ENCODE results near the gene PDE3B.

GRCh38 chr11:14637868-14638409 is 5.7 kb upstream of the PDE3B start:
- TF ChIP-seq PATZ1 (CRISPR knock-in tag; IDR thresholded peaks at IDR 0.05; ENCODE audit: borderline replicate concordance) = no peak
- TF ChIP-seq CSDC2 (CRISPR knock-in tag; IDR thresholded peaks at IDR 0.05) = no peak
- TF ChIP-seq ZNF70 (CRISPR knock-in tag; IDR thresholded peaks at IDR 0.05) = no peak
- no peak for TF ChIP-seq SNAI2 (CRISPR knock-in tag; IDR thresholded peaks at IDR 0.05)
- no peak for TF ChIP-seq TOX (CRISPR knock-in tag; IDR thresholded peaks at IDR 0.05; ENCODE audit: borderline replicate concordance)
- TF ChIP-seq ARNTL (CRISPR knock-in tag; IDR thresholded peaks at IDR 0.05; ENCODE audit: borderline replicate concordance, low read depth) = no peak
- TF ChIP-seq ZC3H10 (CRISPR knock-in tag; IDR thresholded peaks at IDR 0.05) = no peak
- TF ChIP-seq, protein P1, sequence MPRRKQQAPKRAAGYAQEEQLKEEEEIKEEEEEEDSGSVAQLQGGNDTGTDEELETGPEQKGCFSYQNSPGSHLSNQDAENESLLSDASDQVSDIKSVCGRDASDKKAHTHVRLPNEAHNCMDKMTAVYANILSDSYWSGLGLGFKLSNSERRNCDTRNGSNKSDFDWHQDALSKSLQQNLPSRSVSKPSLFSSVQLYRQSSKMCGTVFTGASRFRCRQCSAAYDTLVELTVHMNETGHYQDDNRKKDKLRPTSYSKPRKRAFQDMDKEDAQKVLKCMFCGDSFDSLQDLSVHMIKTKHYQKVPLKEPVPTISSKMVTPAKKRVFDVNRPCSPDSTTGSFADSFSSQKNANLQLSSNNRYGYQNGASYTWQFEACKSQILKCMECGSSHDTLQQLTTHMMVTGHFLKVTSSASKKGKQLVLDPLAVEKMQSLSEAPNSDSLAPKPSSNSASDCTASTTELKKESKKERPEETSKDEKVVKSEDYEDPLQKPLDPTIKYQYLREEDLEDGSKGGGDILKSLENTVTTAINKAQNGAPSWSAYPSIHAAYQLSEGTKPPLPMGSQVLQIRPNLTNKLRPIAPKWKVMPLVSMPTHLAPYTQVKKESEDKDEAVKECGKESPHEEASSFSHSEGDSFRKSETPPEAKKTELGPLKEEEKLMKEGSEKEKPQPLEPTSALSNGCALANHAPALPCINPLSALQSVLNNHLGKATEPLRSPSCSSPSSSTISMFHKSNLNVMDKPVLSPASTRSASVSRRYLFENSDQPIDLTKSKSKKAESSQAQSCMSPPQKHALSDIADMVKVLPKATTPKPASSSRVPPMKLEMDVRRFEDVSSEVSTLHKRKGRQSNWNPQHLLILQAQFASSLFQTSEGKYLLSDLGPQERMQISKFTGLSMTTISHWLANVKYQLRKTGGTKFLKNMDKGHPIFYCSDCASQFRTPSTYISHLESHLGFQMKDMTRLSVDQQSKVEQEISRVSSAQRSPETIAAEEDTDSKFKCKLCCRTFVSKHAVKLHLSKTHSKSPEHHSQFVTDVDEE (CRISPR knock-in tag; IDR thresholded peaks at IDR 0.05) = no peak
- no peak for TF ChIP-seq ZNF8 (CRISPR knock-in tag; IDR thresholded peaks at IDR 0.05)
- TF ChIP-seq CREB5 (CRISPR knock-in tag; IDR thresholded peaks at IDR 0.05; ENCODE audit: low read depth) = no peak
- no peak for TF ChIP-seq ESRRG (CRISPR knock-in tag; IDR thresholded peaks at IDR 0.05)
- no peak for TF ChIP-seq POU6F1 (CRISPR knock-in tag; IDR thresholded peaks at IDR 0.05; ENCODE audit: borderline replicate concordance, low read depth)
- TF ChIP-seq ZFP30 (CRISPR knock-in tag; IDR thresholded peaks at IDR 0.05) = no peak
- TF ChIP-seq PPARA (CRISPR knock-in tag; IDR thresholded peaks at IDR 0.05; ENCODE audit: borderline replicate concordance) = no peak

Measured in SK-N-SH treated with all-trans-retinoic acid at 6 μM for 48 hours (cell line).